Mucosa of descending colon (tissue), 3 donors: ENCODE results near the gene SIGLEC11. TPM values are rescaled to one million over a fixed set of nuclear protein-coding genes. Genes with fewer than 3 reads are reported as not detected.

Source experiments
- ATAC-seq: fragments of 200-7000 bp; cut with Tn5 transposase; one replicate; pipeline ENCODE4 v1.9.1; 2020; ENCODE audit warnings: mild to moderate bottlenecking, moderate library complexity
- DNase-seq, 3 donors: peaks; one replicate each; pipeline ENCODE4 v3.0.0-alpha.2; 2020
- H3K36me3 ChIP-seq: fragments of 200-600 bp; one replicate; pipeline ENCODE4 v1.8.0; 2021; ENCODE audit warnings: low read depth, mild to moderate bottlenecking
- H3K4me1 ChIP-seq: fragments of 200-600 bp; one replicate; pipeline ENCODE4 v1.8.0; 2021; ENCODE audit warnings: low read depth, mild to moderate bottlenecking
- H3K4me3 ChIP-seq: fragments of 200-600 bp; one replicate; pipeline ENCODE4 v1.8.0; 2021; ENCODE audit warnings: mild to moderate bottlenecking
- H3K9me3 ChIP-seq: fragments of 200-600 bp; one replicate; pipeline ENCODE4 v1.8.0; 2021; ENCODE audit warnings: mild to moderate bottlenecking
- intact Hi-C, 2 donors: fragments of 100-400 bp; cut with DNase I in 1 of 2; cut with micrococcal nuclease in 1 of 2; formaldehyde crosslinking; loops; one replicate each; pipeline versions ENCODE4 v1.11.0 to v1.11.1; 2022; cut with DNase I, micrococcal nuclease
- total RNA-seq, 3 donors: library from RNA; stranded (reverse); fragmentation: NEBNext Ultra II Directional in 2 of 3; extraction: Animal tissue kit (Norgen Biotek cat#: 25700) in 2 of 3; gene quantifications; one replicate each; pipeline versions ENCODE4 v1.2.1 to v1.2.4, GENCODE V29; 2021 to 2023
- TF ChIP-seq, protein P1 (sequence below): fragments of 200-600 bp; IDR thresholded peaks from one replicate; pipeline ENCODE4 v1.8.0; 2022; ENCODE audit warnings: antibody characterized with exemption, mild to moderate bottlenecking
- donor health status: DM: no; HTN: no; CAD: no; lungs with moderate emphysema.
- donor health status: DM: no; HTN: no; CAD: no.
- donor health status: DM: no; HTN: yes; CAD: no.

The SIGLEC11 gene
- total RNA-seq, 3 donors from 2014 or later = 0.49 to 2.0 (median 1.1) TPM

DNA sequence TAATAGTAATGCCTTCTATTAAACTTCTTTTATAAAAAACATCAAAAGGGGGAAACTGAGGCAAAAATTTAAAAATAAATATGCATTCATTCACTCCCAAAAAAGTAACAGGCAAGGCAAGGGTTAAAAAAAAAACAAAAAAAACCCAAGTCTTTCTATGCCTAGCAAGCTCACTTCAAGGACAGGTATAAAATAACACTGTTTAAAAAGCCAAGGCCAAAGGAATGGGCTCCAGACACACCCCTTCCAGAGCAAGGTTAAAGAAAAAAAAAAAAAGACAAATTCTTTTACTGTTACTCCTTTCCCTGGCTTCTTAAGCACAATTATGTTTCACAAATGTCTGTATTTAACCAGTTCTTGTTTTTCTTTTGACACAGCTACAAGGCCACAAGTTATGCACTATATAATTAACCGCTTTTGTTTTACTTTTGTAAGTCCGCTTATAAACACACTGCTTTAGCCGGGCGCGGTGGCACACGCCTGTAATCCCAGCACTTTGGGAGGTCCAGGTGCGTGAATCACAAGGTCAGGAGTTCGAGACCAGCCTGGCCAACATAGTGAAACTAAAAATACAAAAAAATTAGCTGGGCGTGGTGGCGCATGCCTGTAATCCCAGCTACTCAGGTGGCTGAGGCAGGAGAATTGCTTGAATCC is 3.6 kb downstream of the SIGLEC11 start:
- Histone ChIP-seq H3K36me3 (no peaks in the 10 kb centered on the region), H3K4me3 (no peak overlapping the region), H3K9me3 (no peaks in the 10 kb centered on the region), H3K4me1 (peaks cover 23% of the 10 kb centered on the region)
- intact Hi-C loops = no loop called here
- DNase-seq (peak in 2 of 3 donors; percentile 25 to 27), ATAC-seq (no peak)
- TF ChIP-seq, protein P1, sequence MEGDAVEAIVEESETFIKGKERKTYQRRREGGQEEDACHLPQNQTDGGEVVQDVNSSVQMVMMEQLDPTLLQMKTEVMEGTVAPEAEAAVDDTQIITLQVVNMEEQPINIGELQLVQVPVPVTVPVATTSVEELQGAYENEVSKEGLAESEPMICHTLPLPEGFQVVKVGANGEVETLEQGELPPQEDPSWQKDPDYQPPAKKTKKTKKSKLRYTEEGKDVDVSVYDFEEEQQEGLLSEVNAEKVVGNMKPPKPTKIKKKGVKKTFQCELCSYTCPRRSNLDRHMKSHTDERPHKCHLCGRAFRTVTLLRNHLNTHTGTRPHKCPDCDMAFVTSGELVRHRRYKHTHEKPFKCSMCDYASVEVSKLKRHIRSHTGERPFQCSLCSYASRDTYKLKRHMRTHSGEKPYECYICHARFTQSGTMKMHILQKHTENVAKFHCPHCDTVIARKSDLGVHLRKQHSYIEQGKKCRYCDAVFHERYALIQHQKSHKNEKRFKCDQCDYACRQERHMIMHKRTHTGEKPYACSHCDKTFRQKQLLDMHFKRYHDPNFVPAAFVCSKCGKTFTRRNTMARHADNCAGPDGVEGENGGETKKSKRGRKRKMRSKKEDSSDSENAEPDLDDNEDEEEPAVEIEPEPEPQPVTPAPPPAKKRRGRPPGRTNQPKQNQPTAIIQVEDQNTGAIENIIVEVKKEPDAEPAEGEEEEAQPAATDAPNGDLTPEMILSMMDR = no peak

DNA sequence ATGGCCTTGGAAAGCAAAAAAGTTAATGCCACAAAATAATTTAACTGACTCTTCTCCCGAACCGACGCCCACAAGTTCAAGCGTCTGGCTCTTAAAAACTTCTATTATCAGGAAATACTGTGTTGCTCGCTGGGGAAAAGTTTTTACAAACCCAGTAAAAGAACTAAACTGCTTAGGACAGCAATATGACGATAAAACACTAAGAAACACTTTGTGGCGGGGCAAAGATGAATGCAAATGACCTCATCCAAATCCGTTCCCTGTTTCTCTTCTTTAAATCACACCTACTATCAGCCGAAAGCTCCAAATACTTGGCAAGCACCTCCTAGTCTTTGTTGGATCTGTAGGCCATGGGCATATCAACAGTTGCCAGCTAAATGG is 4.9 kb downstream of the SIGLEC11 start:
- intact Hi-C loops = no loop called here
- Histone ChIP-seq H3K4me1 (peaks cover 34% of the 10 kb centered on the region), H3K9me3 (no peaks in the 10 kb centered on the region), H3K36me3 (no peaks in the 10 kb centered on the region), H3K4me3 (no peak overlapping the region)
- ATAC-seq (no peak), DNase-seq (no peak)
- TF ChIP-seq, protein P1 = no peak

DNA sequence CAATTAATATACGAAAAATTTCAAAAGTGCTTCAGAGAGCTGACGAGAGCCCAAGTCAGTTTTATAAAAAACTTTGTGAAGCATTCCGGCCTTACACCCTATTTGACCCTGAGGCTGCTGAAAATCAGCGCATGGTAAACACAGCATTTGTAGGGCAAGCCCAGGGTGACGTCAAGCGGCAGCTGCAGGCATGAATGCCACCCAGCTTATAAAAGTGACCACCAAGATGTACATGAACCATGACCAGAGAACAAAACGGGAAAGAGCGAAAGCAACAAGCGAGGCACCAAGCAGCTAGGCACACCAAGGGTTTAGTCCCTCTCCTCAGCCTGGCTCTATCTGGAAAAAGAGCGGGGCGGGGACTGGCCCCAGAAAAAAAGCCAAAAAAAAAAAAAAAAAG is 6.0 kb downstream of the SIGLEC11 start:
- ATAC-seq (peak; percentile 52), DNase-seq (peak; percentile 36 to 51 (median 48))
- intact Hi-C loops = no loop called here
- H3K4me3 ChIP-seq = no peak overlapping the region
- H3K4me1 ChIP-seq = peaks cover 34% of the 10 kb centered on the region
- no peaks in the 10 kb centered on the region for H3K36me3 ChIP-seq
- TF ChIP-seq, protein P1 = no peak
- H3K9me3 ChIP-seq = no peaks in the 10 kb centered on the region

DNA sequence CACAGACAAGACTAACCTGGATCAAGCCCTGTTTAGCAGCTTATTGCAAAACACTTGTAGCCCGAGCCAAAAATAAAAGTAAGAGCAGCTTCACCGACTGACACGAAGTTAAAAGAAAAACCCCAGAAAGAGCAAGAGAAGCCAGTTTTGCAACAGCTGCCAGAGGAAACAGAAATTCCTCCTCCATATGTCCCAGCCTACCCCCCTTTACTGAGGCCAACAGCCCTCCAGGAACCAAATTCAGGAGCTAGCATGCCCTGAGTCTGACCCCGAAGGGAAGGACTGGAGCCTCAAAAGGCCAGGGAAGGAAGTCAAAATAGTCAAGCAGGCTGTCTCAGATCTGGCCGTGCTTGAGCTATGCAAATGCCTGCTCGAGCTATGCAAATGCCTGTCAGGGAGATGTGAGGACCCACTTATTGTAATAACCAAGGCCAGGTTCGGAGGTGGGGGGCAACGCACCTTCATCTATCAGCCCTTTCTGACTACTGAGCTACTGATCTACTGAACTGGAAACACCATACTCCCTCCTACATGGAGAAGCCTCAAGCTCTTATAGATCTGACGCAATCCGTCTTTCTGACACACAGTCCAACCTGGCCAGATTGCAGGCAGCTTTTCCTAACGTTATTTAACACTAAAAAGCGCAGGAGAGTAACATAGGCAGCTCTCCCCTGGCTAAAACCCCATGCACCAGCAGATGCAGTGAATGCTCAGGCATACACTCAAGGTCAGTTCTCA is 6.7 kb downstream of the SIGLEC11 start:
- Histone ChIP-seq H3K4me1 (peaks cover 34% of the 10 kb centered on the region), H3K9me3 (no peaks in the 10 kb centered on the region), H3K36me3 (no peaks in the 10 kb centered on the region), H3K4me3 (no peak overlapping the region)
- intact Hi-C loops = no loop called here
- TF ChIP-seq, protein P1 = no peak
- peak in 2 of 3 donors; percentile 12 to 29 for DNase-seq
- ATAC-seq = peak; percentile 5

DNA sequence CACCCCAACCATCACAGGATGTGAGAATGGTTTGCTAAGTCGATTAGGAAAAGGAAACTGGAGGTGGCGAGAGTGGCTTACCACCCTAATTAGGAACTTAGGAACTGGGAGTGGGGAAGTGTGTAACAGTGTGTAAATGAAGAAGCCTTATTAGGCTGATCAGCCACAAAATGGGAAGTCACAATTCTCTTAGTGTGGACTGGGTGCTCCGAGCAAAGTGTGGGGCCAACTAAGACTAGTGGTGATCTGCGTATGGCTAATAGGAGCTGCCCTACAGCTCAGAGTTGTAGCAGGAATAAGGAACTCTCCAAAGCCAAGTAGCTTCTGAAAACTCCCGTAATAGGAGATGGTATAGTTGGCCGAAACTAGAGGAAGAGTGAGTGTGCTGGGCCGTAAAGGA is 7.6 kb downstream of the SIGLEC11 start:
- no peaks in the 10 kb centered on the region for H3K36me3 ChIP-seq
- H3K4me1 ChIP-seq = peaks cover 34% of the 10 kb centered on the region
- DNase-seq (peak in 1 of 3 donors; percentile 11), ATAC-seq (no peak)
- intact Hi-C loops = no loop called here
- no peaks in the 10 kb centered on the region for H3K9me3 ChIP-seq
- TF ChIP-seq, protein P1 = no peak
- H3K4me3 ChIP-seq = no peak overlapping the region
